DND-41 (cell line): ENCODE results near the gene F8.

Experiments used
- ATAC-seq: fragments of 200-7000 bp; cut with Tn5 transposase; 3 replicates; pipeline ENCODE4 v1.9.1; 2021; ENCODE audit warnings: low read depth; ENCODE audit not compliant: insufficient read depth
- DNase-seq: peaks from one replicate; pipeline ENCODE4 v3.0.0-alpha.2; 2020
- H2AFZ ChIP-seq: 2 replicates; pipeline ENCODE4 v1.6.0; 2012; ENCODE audit warnings: low read depth, low read length
- H3K27ac ChIP-seq: 2 replicates; pipeline ENCODE4 v1.5.1; 2012; ENCODE audit warnings: low read length, inconsistent platforms
- H3K27me3 ChIP-seq: fragments of 200-600 bp; sonication (generic); 2 replicates; pipeline ENCODE4 v1.6.0; 2012; ENCODE audit warnings: low read length, mild to moderate bottlenecking, inconsistent platforms; ENCODE audit not compliant: insufficient read depth, poor library complexity
- H3K36me3 ChIP-seq: 2 replicates; pipeline ENCODE4 v1.5.1; 2012; ENCODE audit warnings: low read length, inconsistent platforms; ENCODE audit not compliant: insufficient read depth
- H3K4me1 ChIP-seq: 2 replicates; pipeline ENCODE4 v1.5.1; 2012; ENCODE audit warnings: mild to moderate bottlenecking, low read length; ENCODE audit not compliant: insufficient read depth
- H3K4me2 ChIP-seq: 2 replicates; pipeline ENCODE4 v1.6.0; 2012; ENCODE audit warnings: mild to moderate bottlenecking, moderate library complexity, low read length, inconsistent platforms; ENCODE audit not compliant: insufficient read depth
- H3K4me3 ChIP-seq, 2 experiments: fragments of 200-600 bp in 1 of 2; shearing (Covaris generic) in 1 of 2; 2 replicates each; pipeline ENCODE4 v1.5.1; 2012 to 2016; ENCODE audit warnings: inconsistent platforms in 2 of 2, low read length in 2 of 2, mild to moderate bottlenecking in 2 of 2, low read depth in 1 of 2, moderate library complexity in 1 of 2
- H3K79me2 ChIP-seq: 2 replicates; pipeline ENCODE4 v1.6.0; 2012; ENCODE audit warnings: low read length, inconsistent platforms; ENCODE audit not compliant: insufficient read depth
- H3K9ac ChIP-seq: 2 replicates; pipeline ENCODE4 v1.6.0; 2012; ENCODE audit warnings: low read depth, mild to moderate bottlenecking, inconsistent platforms, low read length, moderate library complexity
- H3K9me3 ChIP-seq: 2 replicates; pipeline ENCODE4 v1.5.1; 2012; ENCODE audit warnings: low read length, moderate library complexity, mild to moderate bottlenecking, inconsistent platforms; ENCODE audit not compliant: insufficient read depth, severe bottlenecking
- H4K20me1 ChIP-seq: 2 replicates; pipeline ENCODE4 v1.6.0; 2012; ENCODE audit warnings: low read length; ENCODE audit not compliant: insufficient read depth
- CTCF ChIP-seq: IDR thresholded peaks from 2 replicates; pipeline ENCODE4 v1.5.1; 2012; ENCODE audit warnings: borderline replicate concordance, low read length, moderate library complexity, mild to moderate bottlenecking; ENCODE audit not compliant: poor library complexity, severe bottlenecking; ENCODE audit errors: extremely low read depth
- EZH2 ChIP-seq: IDR thresholded peaks from 3 replicates; pipeline ENCODE4 v1.6.1; 2012; ENCODE audit warnings: borderline replicate concordance, low read depth, mild to moderate bottlenecking, moderate library complexity, low read length, inconsistent platforms; ENCODE audit not compliant: severe bottlenecking

Gene F8

GRCh38 chrX:154986826-154987575 lies 35.5 kb downstream of the F8 start:
- H4K20me1 ChIP-seq, result no peaks in the 10 kb centered on the region
- H3K27ac ChIP-seq, result no peak overlapping the region
- DNase-seq (no peak), ATAC-seq (no peak)
- H3K4me3 ChIP-seq, result no peak overlapping the region
- no peak overlapping the region for H2AFZ ChIP-seq
- H3K4me2 ChIP-seq, result no peak overlapping the region
- TF ChIP-seq EZH2 (no peak), CTCF (no peak)
- H3K27me3 ChIP-seq, result no peaks in the 10 kb centered on the region
- no peaks in the 10 kb centered on the region for H3K9me3 ChIP-seq
- no peaks in the 10 kb centered on the region for H3K36me3 ChIP-seq
- no peaks in the 10 kb centered on the region for H3K4me1 ChIP-seq
- H3K79me2 ChIP-seq, result no peaks in the 10 kb centered on the region
- no peak overlapping the region for H3K9ac ChIP-seq

GRCh38 chrX:154981116-154981411 lies 41.5 kb downstream of the F8 start:
- H3K27me3 ChIP-seq, result no peaks in the 10 kb centered on the region
- H3K36me3 ChIP-seq, result no peaks in the 10 kb centered on the region
- H3K79me2 ChIP-seq, result no peaks in the 10 kb centered on the region
- H4K20me1 ChIP-seq, result no peaks in the 10 kb centered on the region
- peak overlapping the region; percentile 63 for H3K4me2 ChIP-seq
- TF ChIP-seq CTCF (no peak), EZH2 (no peak)
- H3K27ac ChIP-seq, result peak overlapping the region; percentile 57; the same call in 1 of the 2 replicates
- H3K9ac ChIP-seq, result peak overlapping the region; percentile 48
- H3K4me1 ChIP-seq, result peaks cover 11% of the 10 kb centered on the region
- H2AFZ ChIP-seq, result peak overlapping the region; percentile 92
- DNase-seq (no peak), ATAC-seq (no peak)
- H3K4me3 ChIP-seq, result peak overlapping the region in 1 of 2 experiments; percentile 61; a peak in 2 of 4 replicates
- H3K9me3 ChIP-seq, result no peaks in the 10 kb centered on the region

GRCh38 chrX:154980330-154981115 lies 42.0 kb downstream of the F8 start:
- Histone ChIP-seq H3K9ac (peak overlapping the region; percentile 48), H3K36me3 (no peaks in the 10 kb centered on the region), H2AFZ (peak overlapping the region; percentile 92), H3K4me2 (peak overlapping the region; percentile 63), H3K27me3 (no peaks in the 10 kb centered on the region), H4K20me1 (no peaks in the 10 kb centered on the region), H3K9me3 (no peaks in the 10 kb centered on the region), H3K4me3 (peak overlapping the region; percentile 20 to 61; a peak in 3 of 4 replicates), H3K27ac (peak overlapping the region; percentile 57), H3K4me1 (peaks cover 11% of the 10 kb centered on the region), H3K79me2 (no peaks in the 10 kb centered on the region)
- TF ChIP-seq EZH2 (no peak), CTCF (peak; percentile 84)
- DNase-seq (peak; percentile 82), ATAC-seq (peak; percentile 97)
